HG02938 (cell line): Measurements from ENCODE around the gene CHRNA4.

ENCODE experiments used
- ATAC-seq: cut with Tn5 transposase; IDR thresholded peaks from one replicate; pipeline ENCODE4 v1.9.1; 2021; ENCODE audit warnings: mild to moderate bottlenecking, moderate library complexity; ENCODE audit not compliant: unreplicated experiment

Gene CHRNA4

GRCh38 chr20:63295422-63295821, 65.7 kb downstream of the CHRNA4 start:
- no peak for ATAC-seq

GRCh38 chr20:63295018-63295417, 66.1 kb downstream of the CHRNA4 start:
- no peak for ATAC-seq

- no peak for ATAC-seq
Observed at GRCh38 chr20:63294536-63294900, 66.6 kb downstream of the CHRNA4 start.

GRCh38 chr20:63293871-63294535, 67.1 kb downstream of the CHRNA4 start:
- ATAC-seq, result no peak

DNA sequence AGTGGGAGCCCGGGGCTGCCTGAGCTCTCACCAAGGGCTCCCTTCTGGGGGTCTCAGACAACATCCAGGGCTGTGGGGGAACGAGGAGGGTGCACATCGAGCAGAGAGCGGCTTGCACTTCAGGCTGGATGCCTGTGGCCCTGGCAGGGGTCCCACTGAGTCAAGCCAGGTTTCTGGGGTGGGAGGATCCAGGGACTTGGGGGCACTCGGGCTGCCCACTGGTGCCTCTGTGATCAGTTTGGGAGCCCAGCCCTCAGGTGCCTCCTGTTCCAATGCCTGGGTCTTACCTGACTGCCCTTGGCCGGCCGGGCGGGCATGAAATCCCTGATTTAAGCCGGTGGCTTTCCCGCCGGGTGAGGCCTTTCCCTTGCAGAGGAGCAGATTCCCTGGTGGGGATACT, 67.7 kb downstream of the CHRNA4 start:
- ATAC-seq, result no peak
